IMR-90 (cell line): Measurements from ENCODE around the gene CCL5. TPM values are rescaled to one million over a fixed set of nuclear protein-coding genes. Genes with fewer than 3 reads are reported as not detected.

Experiments used
- ATAC-seq: fragments of 200-7000 bp; cut with Tn5 transposase; 2 replicates; pipeline ENCODE4 v1.9.1; 2020; ENCODE audit warnings: low read depth, mild to moderate bottlenecking, moderate library complexity
- BruUV-seq: library from RNA; stranded (reverse); fragments of 400-500 nt; replicated peaks from 2 replicates; lab custom pipeline; 2021; lab: Mats Ljungman, UMichigan
- CTCF ChIA-PET: fragments of 300-600 bp; formaldehyde crosslinking; extraction: SDS; loops from one replicate; lab custom pipeline; 2021; ENCODE audit warnings: antibody characterized with exemption; lab: Yijun Ruan, JAX
- POLR2A ChIA-PET: fragments of 300-600 bp; sonication (Branson Sonifier 250); formaldehyde crosslinking; loops from one replicate; lab custom pipeline; 2022; ENCODE audit warnings: antibody characterized with exemption; ENCODE audit not compliant: unreplicated experiment; lab: Charles Lee
- DNase-seq: peaks from one replicate; pipeline ENCODE4 v3.0.0; 2013
- H2AFZ ChIP-seq: replicated peaks from 2 replicates; pipeline ENCODE3; 2013; ENCODE audit warnings: low read length, mild to moderate bottlenecking; ENCODE audit not compliant: poor library complexity
- H2AK5ac ChIP-seq: 2 replicates; pipeline ENCODE4 v1.6.1; 2013; ENCODE audit warnings: low read depth, low read length, inconsistent platforms
- H2AK9ac ChIP-seq: replicated peaks from 2 replicates; pipeline ENCODE3; 2013; ENCODE audit warnings: mild to moderate bottlenecking, low read depth, low read length, moderate library complexity; ENCODE audit not compliant: poor library complexity
- H2BK120ac ChIP-seq: 2 replicates; pipeline ENCODE4 v1.6.1; 2013; ENCODE audit warnings: low read depth, low read length, inconsistent platforms
- H2BK15ac ChIP-seq: 3 replicates; pipeline ENCODE4 v1.6.1; 2013; ENCODE audit warnings: low read depth, low read length, inconsistent platforms
- H2BK20ac ChIP-seq: 2 replicates; pipeline ENCODE4 v1.6.1; 2013; ENCODE audit warnings: low read depth, mild to moderate bottlenecking, inconsistent platforms, low read length, moderate library complexity
- H2BK5ac ChIP-seq: 2 replicates; pipeline ENCODE4 v1.6.1; 2013; ENCODE audit warnings: mild to moderate bottlenecking, low read depth, low read length, inconsistent platforms; ENCODE audit not compliant: poor library complexity, severe bottlenecking
- H3K14ac ChIP-seq: replicated peaks from 2 replicates; pipeline ENCODE4 v1.6.1; 2013; ENCODE audit warnings: low read depth, low read length, inconsistent platforms
- H3K18ac ChIP-seq: 2 replicates; pipeline ENCODE4 v1.6.1; 2013; ENCODE audit warnings: low read depth, low read length, control low read depth
- H3K23ac ChIP-seq: 2 replicates; pipeline ENCODE4 v1.6.1; 2013; ENCODE audit warnings: low read depth, low read length, inconsistent platforms
- H3K27ac ChIP-seq: 2 replicates; pipeline ENCODE4 v1.5.1; 2013; ENCODE audit warnings: mild to moderate bottlenecking, control low read depth, low read length; ENCODE audit not compliant: insufficient read depth
- H3K27me3 ChIP-seq: 2 replicates; pipeline ENCODE4 v1.6.1; 2013; ENCODE audit warnings: low read length; ENCODE audit not compliant: control insufficient read depth, insufficient read depth
- H3K36me3 ChIP-seq: 2 replicates; pipeline ENCODE4 v1.6.1; 2013; ENCODE audit warnings: low read length, mixed read lengths; ENCODE audit not compliant: control insufficient read depth, insufficient read depth
- H3K4ac ChIP-seq: 2 replicates; pipeline ENCODE4 v1.6.1; 2013; ENCODE audit warnings: low read depth, low read length, inconsistent platforms
- H3K4me1 ChIP-seq: 2 replicates; pipeline ENCODE4 v1.6.1; 2013; ENCODE audit warnings: low read length, mixed read lengths; ENCODE audit not compliant: control insufficient read depth, insufficient read depth
- H3K4me2 ChIP-seq: 2 replicates; pipeline ENCODE4 v1.6.1; 2013; ENCODE audit warnings: low read depth, mild to moderate bottlenecking, control low read depth, low read length, moderate library complexity
- H3K4me3 ChIP-seq: 2 replicates; pipeline ENCODE4 v1.5.1; 2013; ENCODE audit warnings: low read depth, mild to moderate bottlenecking, control low read depth, low read length, moderate library complexity; ENCODE audit not compliant: insufficient read depth
- H3K56ac ChIP-seq: 2 replicates; pipeline ENCODE4 v1.6.1; 2013; ENCODE audit warnings: low read length, inconsistent platforms; ENCODE audit not compliant: insufficient read depth; ENCODE audit errors: extremely low read depth
- H3K79me1 ChIP-seq, 2 experiments: 2 replicates each; pipeline ENCODE4 v1.6.1; 2013; ENCODE audit warnings: low read length in 2 of 2, inconsistent platforms in 1 of 2, low read depth in 1 of 2
- H3K9ac ChIP-seq: 2 replicates; pipeline ENCODE4 v1.6.1; 2013; ENCODE audit warnings: low read depth, low read length, control low read depth
- H3K9me1 ChIP-seq: 2 replicates; pipeline ENCODE4 v1.6.1; 2013; ENCODE audit warnings: low read length, inconsistent platforms; ENCODE audit not compliant: insufficient read depth
- H3K9me3 ChIP-seq: 2 replicates; pipeline ENCODE4 v1.6.1; 2013; ENCODE audit warnings: low read length; ENCODE audit not compliant: control insufficient read depth, insufficient read depth
- H4K20me1 ChIP-seq: 2 replicates; pipeline ENCODE4 v1.6.1; 2013; ENCODE audit warnings: low read length, inconsistent platforms; ENCODE audit not compliant: insufficient read depth
- H4K5ac ChIP-seq: 2 replicates; pipeline ENCODE4 v1.6.1; 2013; ENCODE audit warnings: mild to moderate bottlenecking, low read depth, low read length, control low read depth
- H4K8ac ChIP-seq, 2 experiments: 2 replicates each; pipeline ENCODE4 v1.6.1; 2013; ENCODE audit warnings: low read depth in 2 of 2, low read length in 2 of 2, control low read depth in 1 of 2, inconsistent platforms in 1 of 2
- H4K91ac ChIP-seq: 2 replicates; pipeline ENCODE4 v1.6.1; 2013; ENCODE audit warnings: low read depth, low read length, inconsistent platforms; ENCODE audit not compliant: insufficient read depth
- BHLHE40 ChIP-seq: fragments of 150-350 bp; IDR thresholded peaks from 2 replicates; pipeline ENCODE4 v1.6.1; 2016; ENCODE audit warnings: mild to moderate bottlenecking, low read depth, low read length
- CEBPB ChIP-seq: IDR thresholded peaks from 2 replicates; pipeline ENCODE4 v1.6.1; 2012; ENCODE audit warnings: low read depth, low read length, improper control_type of control experiment
- CTCF ChIP-seq: conservative IDR thresholded peaks from 2 replicates; pipeline ENCODE4 v1.5.1; 2012; ENCODE audit warnings: mild to moderate bottlenecking, low read depth, low read length, improper control_type of control experiment
- FOS ChIP-seq: fragments of 150-350 bp; IDR thresholded peaks from 2 replicates; pipeline ENCODE4 v1.6.1; 2016; ENCODE audit warnings: low read depth, low read length
- MXI1 ChIP-seq: IDR thresholded peaks from 2 replicates; pipeline ENCODE4 v1.6.1; 2012; ENCODE audit warnings: low read depth, mild to moderate bottlenecking, low read length, moderate library complexity, borderline replicate concordance
- NFE2L2 ChIP-seq: fragments of 150-350 bp; IDR thresholded peaks from 2 replicates; pipeline ENCODE4 v1.6.1; 2016; ENCODE audit warnings: low read depth, mild to moderate bottlenecking, low read length
- POLR2A ChIP-seq: IDR thresholded peaks from 2 replicates; pipeline ENCODE4 v1.6.1; 2012; ENCODE audit warnings: mild to moderate bottlenecking, low read depth, low read length
- RAD21 ChIP-seq: IDR thresholded peaks from 2 replicates; pipeline ENCODE4 v1.6.1; 2012; ENCODE audit warnings: low read length, improper control_type of control experiment
- RCOR1 ChIP-seq: IDR thresholded peaks from 2 replicates; pipeline ENCODE4 v1.6.1; 2012; ENCODE audit warnings: mild to moderate bottlenecking, low read length, improper control_type of control experiment; ENCODE audit not compliant: insufficient replicate concordance
- SMC3 ChIP-seq: fragments of 150-350 bp; IDR thresholded peaks from 2 replicates; pipeline ENCODE4 v1.6.1; 2016; ENCODE audit warnings: low read depth, mild to moderate bottlenecking, antibody characterized with exemption, low read length, moderate library complexity
- USF2 ChIP-seq: fragments of 150-350 bp; IDR thresholded peaks from 2 replicates; pipeline ENCODE4 v1.6.1; 2017; ENCODE audit warnings: mild to moderate bottlenecking, antibody characterized with exemption, low read length, low read depth
- WGBS, 2 experiments: methylation state at CpG; one replicate each; pipeline versions ENCODE4 v1.1.5 to v1.1.7; 2013; ENCODE audit warnings: missing lambda C conversion rate in 2 of 2; ENCODE audit not compliant: insufficient read length in 1 of 2; ENCODE audit errors: extremely low coverage in 2 of 2; 5-methylcytosine and 5-hydroxymethylcytosine counted together
- dilution Hi-C: fragments of 300-500 bp; cut with HindIII; formaldehyde crosslinking; loops from one replicate; pipeline ENCODE4 v1.14.3; 2018; ENCODE audit warnings: low sequenced_read_pairs; ENCODE audit not compliant: unreplicated experiment
- in situ Hi-C: fragments of 300-500 bp; cut with MboI; formaldehyde crosslinking; loops from 3 replicates; pipeline ENCODE4 v1.14.3; 2019; ENCODE audit warnings: low sequenced_read_pairs, inconsistent platforms, mixed read lengths
- intact Hi-C: fragments of 100-400 bp; cut with micrococcal nuclease; formaldehyde crosslinking; loops from 2 replicates; pipeline ENCODE4 v1.10.0; 2022
- polyA plus RNA-seq, 3 experiments: library from polyadenylated mRNA; depleted of rRNA; stranded (reverse); fragments of >200 nt; gene quantifications; 2 replicates each; pipeline ENCODE4 v1.2.3, GENCODE V29; 2012; ENCODE audit warnings: low replicate concordance in 1 of 3
- total RNA-seq: library from RNA; depleted of rRNA; stranded (reverse); fragments of >200 nt; gene quantifications from 2 replicates; pipeline ENCODE4 v1.2.3, GENCODE V29; 2012
- TF ChIP-seq, protein P1 (sequence below): fragments of 150-350 bp; IDR thresholded peaks from 2 replicates; pipeline ENCODE4 v1.6.1; 2016; ENCODE audit warnings: low read depth, mild to moderate bottlenecking, low read length, moderate library complexity, borderline replicate concordance

The CCL5 gene
- total and polyA plus RNA-seq, 2 of the 4 experiments (the other 2 are of a cell fraction): not detected

GRCh38 chr17:35855965-35856364 lies 24.2 kb downstream of the CCL5 start:
- no peak overlapping the region for H3K4me3 ChIP-seq
- no peak overlapping the region for H2BK5ac ChIP-seq
- no peak overlapping the region for H3K18ac ChIP-seq
- no peak overlapping the region for H2AK9ac ChIP-seq
- no peaks in the 10 kb centered on the region for H3K9me3 ChIP-seq
- H3K4me1 ChIP-seq: no peaks in the 10 kb centered on the region
- DNase-seq: no peak
- H3K56ac ChIP-seq: no peak overlapping the region
- H3K27me3 ChIP-seq: no peaks in the 10 kb centered on the region
- no peak overlapping the region for H4K91ac ChIP-seq
- peaks cover 5% of the 10 kb centered on the region; the same call in 1 of the 2 replicates for H3K9me1 ChIP-seq
- no peaks in the 10 kb centered on the region for H3K79me1 ChIP-seq
- WGBS, 2 experiments: no CpG with 5 or more reads among the region's 5 CpGs
- CTCF ChIA-PET: no interaction called here
- no peak overlapping the region for H3K4me2 ChIP-seq
- H3K27ac ChIP-seq: no peak overlapping the region
- TF ChIP-seq, protein P1, sequence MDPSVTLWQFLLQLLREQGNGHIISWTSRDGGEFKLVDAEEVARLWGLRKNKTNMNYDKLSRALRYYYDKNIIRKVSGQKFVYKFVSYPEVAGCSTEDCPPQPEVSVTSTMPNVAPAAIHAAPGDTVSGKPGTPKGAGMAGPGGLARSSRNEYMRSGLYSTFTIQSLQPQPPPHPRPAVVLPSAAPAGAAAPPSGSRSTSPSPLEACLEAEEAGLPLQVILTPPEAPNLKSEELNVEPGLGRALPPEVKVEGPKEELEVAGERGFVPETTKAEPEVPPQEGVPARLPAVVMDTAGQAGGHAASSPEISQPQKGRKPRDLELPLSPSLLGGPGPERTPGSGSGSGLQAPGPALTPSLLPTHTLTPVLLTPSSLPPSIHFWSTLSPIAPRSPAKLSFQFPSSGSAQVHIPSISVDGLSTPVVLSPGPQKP: no peak
- TF ChIP-seq SMC3: no peak
- TF ChIP-seq MXI1: no peak
- no peak for TF ChIP-seq CEBPB
- TF ChIP-seq USF2: no peak
- no peak for TF ChIP-seq FOS
- TF ChIP-seq RAD21: no peak
- TF ChIP-seq BHLHE40: no peak
- no peak for TF ChIP-seq POLR2A
- no peak for TF ChIP-seq NFE2L2
- TF ChIP-seq RCOR1: no peak
- no peak for TF ChIP-seq CTCF
- no peak for ATAC-seq
- H2AK5ac ChIP-seq: no peak overlapping the region
- H3K4ac ChIP-seq: no peak overlapping the region
- peaks cover 15% of the 10 kb centered on the region for H3K36me3 ChIP-seq
- H4K8ac ChIP-seq: no peak overlapping the region
- no peak overlapping the region for H3K23ac ChIP-seq
- H2AFZ ChIP-seq: no peak overlapping the region
- H4K5ac ChIP-seq: no peak overlapping the region
- peaks cover 4% of the 10 kb centered on the region; the same call in 1 of the 2 replicates for H4K20me1 ChIP-seq
- intact Hi-C loops (no loop called here), in situ Hi-C loops (no loop called here), dilution Hi-C loops (no loop called here)
- no peak overlapping the region for H2BK20ac ChIP-seq
- POLR2A ChIA-PET: no interaction called here
- H3K9ac ChIP-seq: no peak overlapping the region
- H2BK15ac ChIP-seq: no peak overlapping the region
- no TSS peak for BruUV-seq
- no peak overlapping the region for H2BK120ac ChIP-seq
- no peak overlapping the region for H3K14ac ChIP-seq
